ENCODE data around the gene ROS1.

ROS1 gene

GRCh38 chr6:117440706-117441525 lies 15.2 kb upstream of the ROS1 start:
- no peak for DNase-seq

DNA sequence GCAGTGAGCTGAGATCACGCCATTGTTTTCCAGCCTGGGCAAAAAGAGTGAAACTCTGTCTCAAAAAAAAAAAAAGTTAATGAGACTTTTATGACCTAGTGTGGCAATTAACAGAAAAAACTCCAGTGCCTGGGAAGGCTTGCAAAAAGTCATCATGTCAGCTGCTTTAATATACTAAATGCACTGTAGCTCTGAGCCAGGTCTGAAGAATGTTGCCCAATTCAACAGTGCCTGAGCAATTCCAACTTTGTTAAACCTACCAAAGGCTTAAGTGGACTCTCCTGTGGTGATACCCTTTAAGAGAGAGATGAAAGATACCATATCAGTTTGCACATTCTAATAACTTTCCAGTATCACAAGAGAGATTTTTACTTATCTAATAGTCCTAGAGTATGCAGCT lies 6.5 kb upstream of the ROS1 start:
- no peak for DNase-seq

GRCh38 chr6:117423754-117424153 lies 2.0 kb downstream of the ROS1 start:
- DNase-seq = no peak

DNA sequence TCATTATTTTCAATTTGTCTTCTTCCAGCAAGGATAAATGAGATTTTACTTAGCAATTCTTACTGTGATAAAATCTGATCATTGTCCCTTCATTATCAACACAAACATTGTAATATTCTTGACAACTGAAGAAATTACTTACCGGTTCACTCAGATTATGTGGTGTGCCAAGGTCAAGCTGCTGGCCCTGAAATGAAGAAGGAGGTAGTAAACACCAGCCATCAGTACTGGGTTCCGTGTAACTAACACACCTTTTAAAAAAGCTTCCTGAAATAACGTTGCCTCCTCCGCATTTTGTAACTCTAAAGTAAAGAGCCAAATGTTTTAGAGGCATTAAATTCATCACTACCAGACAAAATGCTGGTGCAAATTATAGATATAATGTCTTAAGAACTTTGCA lies 7.4 kb downstream of the ROS1 start:
- no peak for DNase-seq

DNA sequence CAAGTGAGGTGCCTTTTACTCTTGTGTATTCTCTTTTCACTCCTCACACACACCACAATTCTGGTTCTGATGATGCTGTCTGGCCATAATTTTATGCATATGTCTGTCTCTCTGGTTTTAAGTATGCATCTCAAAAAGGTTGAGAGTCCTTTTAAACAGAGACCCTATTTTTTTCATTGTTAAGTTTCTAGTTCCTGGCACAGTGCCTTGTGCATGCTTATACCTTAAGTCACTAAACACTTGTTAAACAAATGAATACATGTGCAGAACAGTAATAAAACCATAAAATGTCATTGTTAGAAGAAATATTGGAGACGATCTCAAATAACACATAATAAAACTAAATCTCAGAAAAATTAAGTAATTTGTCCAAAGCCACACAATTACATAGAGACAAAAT lies 7.9 kb downstream of the ROS1 start:
- DNase-seq = no peak

DNA sequence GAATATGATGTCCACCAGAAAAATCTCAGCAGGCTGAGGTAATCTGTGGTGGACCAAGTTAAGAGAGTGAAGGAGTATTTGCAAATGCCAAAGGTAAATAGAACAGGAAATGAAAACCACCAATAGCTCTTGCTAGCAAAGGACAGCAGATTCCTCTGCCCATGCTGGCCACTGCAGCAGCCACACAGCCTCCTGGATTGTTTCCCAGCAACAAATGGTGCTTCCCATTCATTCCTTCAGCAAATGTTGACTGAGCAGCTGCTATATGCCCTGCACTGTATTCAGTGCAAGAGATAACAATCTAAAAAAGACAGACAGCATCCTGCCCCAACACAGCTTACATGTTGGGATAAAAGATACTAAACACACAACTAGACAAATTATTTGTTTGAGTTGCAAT lies 11.0 kb downstream of the ROS1 start:
- DNase-seq = no peak

DNA sequence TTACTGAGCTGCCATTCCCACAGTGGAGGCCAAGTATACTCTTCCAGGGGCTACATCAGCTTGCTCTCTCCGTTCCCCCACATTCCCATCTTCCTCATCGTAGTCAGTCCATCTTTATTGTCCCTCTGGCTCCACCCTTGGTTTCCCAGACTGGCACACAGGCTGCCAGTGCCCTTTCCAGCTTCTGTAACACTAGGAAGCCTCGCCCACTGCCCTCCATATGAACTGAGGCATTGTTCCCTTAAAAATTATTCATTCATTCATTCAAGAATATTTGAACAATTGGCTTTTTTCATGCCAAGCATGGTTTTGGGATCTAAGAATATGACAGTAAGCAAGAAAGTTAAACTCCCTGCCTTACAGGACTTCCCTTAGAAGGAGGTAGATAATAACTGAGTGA lies 14.3 kb downstream of the ROS1 start:
- no peak for DNase-seq

- no peak for DNase-seq
Observed at GRCh38 chr6:117409863-117410262, 15.9 kb downstream of the ROS1 start.

- DNase-seq = no peak
Observed at GRCh38 chr6:117409420-117409819, 16.3 kb downstream of the ROS1 start.

DNA sequence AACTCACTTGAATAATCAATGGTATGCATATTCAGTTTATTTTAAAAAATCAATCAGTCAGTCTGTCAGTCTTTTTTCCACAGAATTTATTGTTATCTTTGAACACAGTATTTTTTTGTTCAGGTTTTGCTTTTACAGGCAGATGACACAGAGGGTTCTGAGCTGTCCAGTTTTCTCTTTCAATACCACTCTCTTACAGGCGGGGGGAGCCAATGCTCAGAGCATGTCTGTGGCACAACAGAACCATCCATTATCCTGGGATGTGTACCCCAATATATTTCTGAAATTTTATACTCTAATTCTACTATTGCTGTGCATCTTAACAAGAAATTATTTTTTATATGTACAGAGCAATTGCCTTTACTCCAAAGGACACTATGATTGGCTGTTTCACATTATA lies 21.2 kb downstream of the ROS1 start:
- DNase-seq = no peak

DNA sequence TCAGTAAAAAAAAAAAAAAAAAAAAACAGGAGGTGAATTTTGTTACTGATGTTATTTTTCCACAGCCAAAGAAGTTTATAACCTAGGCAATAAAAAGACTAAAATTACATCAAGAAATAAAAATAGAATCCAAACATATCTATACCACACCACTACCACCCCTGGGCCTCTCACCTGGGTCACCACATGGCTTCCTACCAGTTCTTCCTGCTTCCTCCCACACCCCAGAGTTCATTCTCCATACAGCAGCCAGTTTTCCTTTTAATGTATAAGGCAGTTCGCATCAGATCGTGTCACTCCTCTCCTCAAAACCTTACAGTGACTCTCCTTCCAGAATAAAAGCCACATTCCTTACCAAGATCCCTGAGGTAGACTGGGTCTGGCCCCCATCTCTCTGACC lies 23.9 kb downstream of the ROS1 start:
- no peak for DNase-seq

- DNase-seq = no peak
Observed at GRCh38 chr6:117399924-117400323, 25.8 kb downstream of the ROS1 start.

DNA sequence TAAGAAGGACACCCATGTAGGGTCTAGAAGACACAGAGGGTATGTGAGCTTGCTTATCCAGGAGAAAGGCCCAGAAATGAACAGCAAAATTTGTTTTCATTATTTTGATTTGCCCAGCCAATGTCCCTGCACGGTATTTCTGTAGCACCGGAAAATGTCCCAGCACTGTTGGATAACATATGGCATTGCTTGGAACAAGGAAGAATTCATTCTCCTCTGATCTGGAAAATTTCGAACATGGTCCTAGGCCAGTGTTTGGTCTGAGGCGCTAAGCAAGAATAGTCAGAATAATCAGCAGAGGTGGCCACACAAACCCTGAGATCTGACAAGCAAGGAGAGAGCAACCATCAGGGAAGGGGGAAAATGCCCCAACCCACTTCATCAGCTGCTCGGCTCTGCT lies 26.6 kb downstream of the ROS1 start:
- DNase-seq = no peak

DNA sequence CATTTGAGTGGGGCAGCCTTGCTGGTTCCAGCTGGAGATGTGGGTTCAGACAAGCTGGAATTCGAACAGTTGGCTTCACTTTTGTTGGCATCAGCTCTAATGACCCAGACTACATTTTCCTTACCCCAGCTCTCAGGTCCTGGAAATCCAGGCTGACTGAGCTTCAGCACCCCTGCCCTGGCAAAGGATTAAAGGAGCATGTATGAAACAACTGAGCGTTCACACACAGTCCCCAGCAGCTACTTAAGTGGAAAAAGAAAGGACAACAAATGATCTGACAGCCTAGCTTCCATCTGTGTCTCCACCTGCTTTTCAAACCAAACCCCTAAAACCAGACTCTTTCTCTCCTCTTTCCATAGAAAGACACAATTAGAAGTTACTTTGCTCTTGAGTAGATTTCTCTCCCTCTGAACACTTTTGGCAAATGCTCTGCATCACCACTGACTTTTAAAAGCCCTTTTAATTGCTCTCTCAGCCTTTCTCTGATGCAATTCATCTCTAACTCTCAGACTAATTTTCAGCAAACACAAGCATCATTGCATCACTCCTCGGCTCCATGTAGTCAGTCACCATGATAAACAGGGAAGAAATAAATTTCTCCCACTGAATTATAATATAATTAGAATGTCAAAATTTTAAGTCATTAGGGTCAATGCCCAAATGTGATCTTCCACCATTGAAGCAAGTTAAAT lies 28.1 kb downstream of the ROS1 start:
- DNase-seq = no peak

DNA sequence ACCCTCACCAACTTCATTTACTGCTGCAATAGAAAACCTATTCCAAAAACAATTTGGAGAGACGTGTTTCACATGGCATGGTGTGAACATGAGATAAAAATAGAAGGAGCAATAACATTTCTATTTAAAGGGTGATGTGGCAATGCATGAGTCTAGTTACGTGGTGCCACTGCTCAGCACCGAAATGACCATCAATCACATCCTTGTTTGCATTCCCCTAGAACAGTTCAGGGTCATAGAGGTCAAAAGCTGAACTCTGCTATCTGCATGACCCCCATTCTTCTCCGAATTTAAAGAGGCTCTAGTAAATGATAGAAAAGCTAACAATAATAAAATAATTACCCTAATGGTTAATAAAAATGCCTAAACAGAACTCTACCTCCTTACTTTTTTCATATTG lies 29.5 kb downstream of the ROS1 start:
- DNase-seq = no peak

- no peak for DNase-seq
Observed at GRCh38 chr6:117395164-117395563, 30.6 kb downstream of the ROS1 start.

- DNase-seq = no peak
Observed at GRCh38 chr6:117393045-117393444, 32.7 kb downstream of the ROS1 start.

DNA sequence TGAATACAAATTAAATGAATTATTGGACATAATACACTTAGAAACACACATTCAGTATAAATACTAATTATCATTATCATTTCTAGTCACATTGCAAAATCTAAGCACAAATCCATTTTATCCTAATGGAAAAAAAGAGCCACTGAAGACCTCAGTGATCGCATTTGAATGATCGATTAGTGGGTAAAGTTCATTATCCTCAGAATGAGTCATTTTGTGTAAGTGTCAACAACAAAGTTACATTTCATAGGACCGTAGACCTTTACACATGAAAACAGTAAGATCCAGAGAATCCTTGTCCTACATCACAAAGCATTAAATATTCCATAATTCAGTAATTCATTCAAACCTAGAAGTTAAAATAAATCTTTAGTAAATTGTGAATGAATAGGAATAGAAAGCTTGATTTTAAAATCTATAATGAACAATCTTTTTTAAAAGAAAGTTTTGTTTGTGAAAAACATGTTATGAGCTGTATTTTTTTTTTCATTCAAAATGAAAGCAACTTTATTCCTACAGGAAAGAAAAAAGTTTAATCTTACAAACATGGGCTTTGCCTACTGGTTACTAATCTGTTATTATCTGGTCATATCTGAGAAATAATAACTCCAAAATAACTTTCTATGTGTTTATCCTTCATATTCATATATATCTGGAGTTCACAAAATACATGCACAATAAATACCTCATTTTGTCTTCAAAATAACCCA lies 33.7 kb downstream of the ROS1 start:
- DNase-seq = no peak

DNA sequence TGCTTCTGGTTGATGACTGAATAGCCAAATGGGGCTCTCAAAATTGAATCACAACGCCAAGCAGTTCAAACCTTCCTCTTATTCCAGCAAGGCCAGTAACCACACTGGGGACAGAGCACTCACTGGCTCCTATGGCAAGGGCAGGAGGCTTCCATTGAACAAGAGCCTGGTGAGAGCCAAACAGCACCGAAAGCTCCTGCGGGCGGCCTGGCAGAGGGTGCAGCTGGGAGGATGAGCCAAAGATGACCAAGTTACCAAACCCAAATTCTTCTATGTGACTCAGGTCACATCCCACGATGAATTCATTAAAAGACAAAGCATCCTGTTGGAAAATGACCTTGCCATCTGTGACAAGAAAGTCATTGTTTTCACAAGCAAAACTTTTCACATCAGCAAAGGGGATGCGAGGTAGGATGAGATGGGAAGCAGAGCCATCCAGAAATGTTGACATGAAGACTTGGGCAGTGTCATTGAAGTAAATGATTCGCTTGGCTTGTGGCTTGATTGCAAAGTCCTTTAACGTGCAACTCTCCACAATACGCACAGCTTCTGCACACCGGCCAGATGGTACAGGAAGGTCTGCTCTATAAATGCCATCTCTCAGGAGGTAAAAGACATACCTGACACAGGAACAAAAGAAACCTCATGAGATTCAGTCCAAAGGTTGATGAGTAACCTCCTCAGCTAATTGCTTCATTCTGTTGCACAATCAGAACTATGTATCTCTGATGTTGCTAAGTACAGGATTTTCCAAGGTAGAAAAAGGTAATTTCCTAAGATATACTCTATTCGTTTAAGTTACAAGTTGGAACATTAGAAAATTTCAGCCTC lies 36.3 kb downstream of the ROS1 start:
- DNase-seq = no peak

- no peak for DNase-seq
Observed at GRCh38 chr6:117387454-117387974, 38.2 kb downstream of the ROS1 start.

DNA sequence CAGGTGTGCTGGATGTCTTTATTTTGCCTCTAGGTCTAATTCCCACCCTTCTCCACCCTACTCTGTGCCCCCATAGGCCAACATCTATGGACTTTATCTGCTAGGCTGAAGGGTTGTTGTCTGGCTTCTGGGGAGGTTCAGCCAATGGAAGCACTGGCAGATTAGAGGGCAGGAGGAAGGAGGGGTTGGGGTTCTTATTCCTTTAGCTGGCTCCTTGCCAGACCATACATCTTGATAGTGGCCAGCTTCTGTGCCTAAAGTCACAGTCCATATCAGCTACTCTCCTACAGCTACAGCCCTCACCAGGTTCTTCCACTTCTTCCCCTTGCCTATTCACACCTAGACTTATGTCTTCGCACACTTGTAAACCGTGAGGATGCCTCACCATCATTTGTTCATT lies 41.1 kb downstream of the ROS1 start:
- no peak for DNase-seq

DNA sequence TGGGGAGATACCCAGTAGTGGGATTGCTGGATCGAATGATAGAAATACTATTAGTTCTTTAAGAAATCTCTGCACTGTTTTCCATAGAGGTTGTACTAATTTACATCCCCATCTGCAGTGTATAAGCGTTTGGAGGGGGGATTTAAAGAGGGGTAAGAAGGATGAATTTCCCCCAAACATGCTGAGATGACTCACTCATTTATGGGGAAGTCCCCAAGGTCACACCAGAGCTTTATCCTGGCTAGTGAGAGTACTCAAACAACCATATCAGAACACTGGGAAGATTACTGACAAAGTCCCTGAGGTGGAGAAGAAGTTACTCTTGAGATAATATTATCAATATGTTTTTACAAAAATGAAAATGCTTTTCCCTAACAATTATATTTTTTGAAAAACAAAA lies 44.0 kb downstream of the ROS1 start:
- no peak for DNase-seq

DNA sequence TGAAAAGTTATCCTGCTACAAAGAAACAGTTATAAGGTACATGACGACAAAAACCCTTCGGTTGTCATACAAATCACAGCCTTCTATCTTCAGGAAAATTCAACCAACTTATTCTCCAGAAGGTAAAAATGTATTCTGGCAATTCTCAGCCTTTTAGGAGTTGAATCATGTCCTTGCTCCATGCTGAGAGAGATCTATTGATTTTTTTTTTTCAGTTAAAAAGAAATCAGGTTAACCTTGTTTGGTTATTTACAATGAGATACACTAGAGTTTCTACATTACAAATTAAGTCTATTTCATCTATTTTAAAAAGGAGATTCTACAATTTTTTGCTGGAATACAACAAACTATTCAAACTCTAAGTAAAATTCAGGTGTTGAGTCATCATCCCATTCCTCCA lies 45.4 kb downstream of the ROS1 start:
- DNase-seq = no peak
